HG02870 (cell line): ENCODE measurements around the gene PTCH2.
"Not testable (repeated sequence)": the region's sequence is repeated elsewhere in the genome, so short reads cannot be mapped to it uniquely, and the experiment has no call there.

Source experiments
- ATAC-seq: cut with Tn5 transposase; IDR thresholded peaks from one replicate; pipeline ENCODE4 v1.9.1; 2021; ENCODE audit warnings: mild to moderate bottlenecking, moderate library complexity; ENCODE audit not compliant: unreplicated experiment

PTCH2 gene

GRCh38 chr1:44819608-44820327 lies 23.3 kb downstream of the PTCH2 start:
- peak; percentile 84 for ATAC-seq

GRCh38 chr1:44819196-44819607 lies 23.9 kb downstream of the PTCH2 start:
- no peak for ATAC-seq

GRCh38 chr1:44817771-44818495 lies 25.1 kb downstream of the PTCH2 start:
- no peak for ATAC-seq

GRCh38 chr1:44817307-44817706 lies 25.7 kb downstream of the PTCH2 start:
- ATAC-seq = no peak

GRCh38 chr1:44815926-44816325 lies 27.1 kb downstream of the PTCH2 start:
- ATAC-seq = not testable (repeated sequence)

GRCh38 chr1:44812822-44813543 lies 30.1 kb downstream of the PTCH2 start:
- ATAC-seq = no peak

- no peak for ATAC-seq
Measured at GRCh38 chr1:44811234-44811633, 31.8 kb downstream of the PTCH2 start.

GRCh38 chr1:44810762-44811105 lies 32.3 kb downstream of the PTCH2 start:
- not testable (repeated sequence) for ATAC-seq

GRCh38 chr1:44810101-44810761 lies 32.8 kb downstream of the PTCH2 start:
- ATAC-seq = no peak

GRCh38 chr1:44808938-44809917 lies 33.8 kb downstream of the PTCH2 start:
- peak; percentile 42 for ATAC-seq

- no peak for ATAC-seq
Measured at GRCh38 chr1:44808063-44808937, 34.8 kb downstream of the PTCH2 start, which contains the start of gene BTBD19. BTBD19 (plus strand) TSS chr1:44808523; CDS start chr1:44808821, 298 bp downstream.

GRCh38 chr1:44807364-44808062 lies 35.5 kb downstream of the PTCH2 start:
- no peak for ATAC-seq

GRCh38 chr1:44806704-44807363 lies 36.2 kb downstream of the PTCH2 start, which contains the start of gene DYNLT4:
DYNLT4 (minus strand) TSS chr1:44807351; CDS start chr1:44806668, 683 bp downstream.
- no peak for ATAC-seq

GRCh38 chr1:44806025-44806703 lies 36.9 kb downstream of the PTCH2 start:
- no peak for ATAC-seq

- ATAC-seq = no peak
Measured at GRCh38 chr1:44805311-44806024, 37.6 kb downstream of the PTCH2 start.

GRCh38 chr1:44803312-44804095 lies 39.5 kb downstream of the PTCH2 start:
- no peak for ATAC-seq
